Measurements from ENCODE around the gene ITGB7. TPM values are rescaled to one million over a fixed set of nuclear protein-coding genes. Genes with fewer than 3 reads are reported as not detected.

Gene ITGB7
- 2.8 and 3.1 TPM in 2 replicates for total RNA-seq

- DNase-seq (ENCODE audit: low read depth) = no peak
Observed at GRCh38 chr12:53207042-53207441, at the start of gene ITGB7. ITGB7 (minus strand) TSS chr12:53207251; CDS start chr12:53200443, 6,808 bp downstream.

GRCh38 chr12:53255996-53256395, 48.9 kb upstream of the ITGB7 start:
- no peak for DNase-seq (ENCODE audit: low read depth)

GRCh38 chr12:53254816-53255545, 47.9 kb upstream of the ITGB7 start:
- DNase-seq (ENCODE audit: low read depth) = no peak

- no peak for DNase-seq (ENCODE audit: low read depth)
Observed at GRCh38 chr12:53253298-53253697, 46.2 kb upstream of the ITGB7 start.

GRCh38 chr12:53252349-53252916, 45.4 kb upstream of the ITGB7 start:
- no peak for DNase-seq (ENCODE audit: low read depth)

- DNase-seq (ENCODE audit: low read depth) = peak; percentile 77
Observed at GRCh38 chr12:53251477-53252348, 44.7 kb upstream of the ITGB7 start.

GRCh38 chr12:53245286-53245685, 38.2 kb upstream of the ITGB7 start:
- no peak for DNase-seq (ENCODE audit: low read depth)

- DNase-seq (ENCODE audit: low read depth) = no peak
Observed at GRCh38 chr12:53244337-53244736, 37.3 kb upstream of the ITGB7 start.

- DNase-seq (ENCODE audit: low read depth) = no peak
Observed at GRCh38 chr12:53241623-53242412, 34.8 kb upstream of the ITGB7 start.

- no peak for DNase-seq (ENCODE audit: low read depth)
Observed at GRCh38 chr12:53239643-53240258, 32.7 kb upstream of the ITGB7 start.

- DNase-seq (ENCODE audit: low read depth) = no peak
Observed at GRCh38 chr12:53236443-53237111, 29.5 kb upstream of the ITGB7 start.

GRCh38 chr12:53235742-53236442, 28.8 kb upstream of the ITGB7 start:
- DNase-seq (ENCODE audit: low read depth) = no peak

GRCh38 chr12:53235164-53235563, 28.1 kb upstream of the ITGB7 start:
- no peak for DNase-seq (ENCODE audit: low read depth)

GRCh38 chr12:53234271-53234914, 27.3 kb upstream of the ITGB7 start:
- no peak for DNase-seq (ENCODE audit: low read depth)

- no peak for DNase-seq (ENCODE audit: low read depth)
Observed at GRCh38 chr12:53233671-53234121, 26.6 kb upstream of the ITGB7 start.

GRCh38 chr12:53232646-53233461, 25.8 kb upstream of the ITGB7 start:
- DNase-seq (ENCODE audit: low read depth) = peak; percentile 35

- peak; percentile 51 for DNase-seq (ENCODE audit: low read depth)
Observed at GRCh38 chr12:53231921-53232645, 25.0 kb upstream of the ITGB7 start, which contains the start of gene RARG. RARG (minus strand) TSS chr12:53232209; CDS start chr12:53227545, 4,664 bp downstream.

GRCh38 chr12:53231671-53231920, 24.5 kb upstream of the ITGB7 start:
- no peak for DNase-seq (ENCODE audit: low read depth)

Measured in renal cortical epithelial cell (primary cell).